B cell (primary cell): ENCODE results near the gene PACRG.

ENCODE experiments used
- CTCF ChIP-seq: fragments of 200-600 bp; IDR thresholded peaks from one replicate; pipeline ENCODE4 v1.8.0; 2022; ENCODE audit warnings: antibody characterized with exemption, mild to moderate bottlenecking
- EZH2 ChIP-seq: IDR thresholded peaks from 2 replicates; pipeline ENCODE4 v1.6.1; 2012; ENCODE audit warnings: borderline replicate concordance, low read depth, mild to moderate bottlenecking, moderate library complexity, low read length; ENCODE audit not compliant: insufficient read depth, poor library complexity, severe bottlenecking

GRCh38 chr6:163302747-163303146, 575.0 kb downstream of the PACRG start:
- no peak for TF ChIP-seq CTCF
- no peak for TF ChIP-seq EZH2
